Muscle layer of duodenum (tissue), 2 donors: ENCODE measurements around the gene DIP2C.
"Not testable (repeated sequence)": the region's sequence is repeated elsewhere in the genome, so short reads cannot be mapped to it uniquely, and the experiment has no call there.

ENCODE experiments used
- H3K27ac ChIP-seq: one replicate; pipeline ENCODE4 v1.7.0; 2013; ENCODE audit warnings: mild to moderate bottlenecking, low read length
- H3K27me3 ChIP-seq: one replicate; pipeline ENCODE4 v1.7.0; 2013; ENCODE audit warnings: low read depth, mild to moderate bottlenecking, control low read depth, low read length
- H3K36me3 ChIP-seq, 2 donors: one replicate each; pipeline ENCODE4 v1.7.0; 2013; ENCODE audit warnings: low read length in 2 of 2, control low read depth in 1 of 2, mild to moderate bottlenecking in 1 of 2; ENCODE audit not compliant: insufficient read depth in 2 of 2, control insufficient read depth in 1 of 2
- H3K4me1 ChIP-seq, 2 donors: one replicate each; pipeline ENCODE4 v1.7.0; 2013; ENCODE audit warnings: low read length in 2 of 2, mild to moderate bottlenecking in 2 of 2, control low read depth in 1 of 2, moderate library complexity in 1 of 2; ENCODE audit not compliant: insufficient read depth in 2 of 2, control insufficient read depth in 1 of 2
- H3K4me3 ChIP-seq, 2 donors: one replicate each; pipeline ENCODE4 v1.7.0; 2013; ENCODE audit warnings: low read length in 2 of 2, low read depth in 1 of 2, mild to moderate bottlenecking in 1 of 2
- H3K9me3 ChIP-seq, 2 donors: one replicate each; pipeline ENCODE4 v1.7.0; 2013; ENCODE audit warnings: low read length in 2 of 2, control low read depth in 1 of 2, mild to moderate bottlenecking in 1 of 2; ENCODE audit not compliant: control insufficient read depth in 1 of 2
- donor health status: healthy.

DIP2C gene

GRCh38 chr10:636016-636730 lies 53.3 kb downstream of the DIP2C start:
- no peak overlapping the region for H3K4me3 ChIP-seq
- no peaks in the 10 kb centered on the region for H3K36me3 ChIP-seq
- H3K27ac ChIP-seq = no peak overlapping the region
- H3K27me3 ChIP-seq = no peaks in the 10 kb centered on the region
- H3K9me3 ChIP-seq = no peaks in the 10 kb centered on the region
- H3K4me1 ChIP-seq = peaks cover 8 to 16% of the 10 kb centered on the region in 2 donors

GRCh38 chr10:635088-635861 lies 54.2 kb downstream of the DIP2C start:
- H3K27ac ChIP-seq = no peak overlapping the region
- no peaks in the 10 kb centered on the region for H3K9me3 ChIP-seq
- peaks cover 8 to 16% of the 10 kb centered on the region in 2 donors for H3K4me1 ChIP-seq
- H3K36me3 ChIP-seq = no peaks in the 10 kb centered on the region
- H3K27me3 ChIP-seq = no peaks in the 10 kb centered on the region
- no peak overlapping the region for H3K4me3 ChIP-seq

- no peak overlapping the region for H3K4me3 ChIP-seq
- H3K27me3 ChIP-seq = no peaks in the 10 kb centered on the region
- no peaks in the 10 kb centered on the region for H3K9me3 ChIP-seq
- H3K4me1 ChIP-seq = peaks cover 8 to 16% of the 10 kb centered on the region in 2 donors
- no peaks in the 10 kb centered on the region for H3K36me3 ChIP-seq
- peak overlapping the region; percentile 60 for H3K27ac ChIP-seq
These were observed 55.2 kb downstream of the DIP2C start for GRCh38 chr10:634256-634655.

DNA sequence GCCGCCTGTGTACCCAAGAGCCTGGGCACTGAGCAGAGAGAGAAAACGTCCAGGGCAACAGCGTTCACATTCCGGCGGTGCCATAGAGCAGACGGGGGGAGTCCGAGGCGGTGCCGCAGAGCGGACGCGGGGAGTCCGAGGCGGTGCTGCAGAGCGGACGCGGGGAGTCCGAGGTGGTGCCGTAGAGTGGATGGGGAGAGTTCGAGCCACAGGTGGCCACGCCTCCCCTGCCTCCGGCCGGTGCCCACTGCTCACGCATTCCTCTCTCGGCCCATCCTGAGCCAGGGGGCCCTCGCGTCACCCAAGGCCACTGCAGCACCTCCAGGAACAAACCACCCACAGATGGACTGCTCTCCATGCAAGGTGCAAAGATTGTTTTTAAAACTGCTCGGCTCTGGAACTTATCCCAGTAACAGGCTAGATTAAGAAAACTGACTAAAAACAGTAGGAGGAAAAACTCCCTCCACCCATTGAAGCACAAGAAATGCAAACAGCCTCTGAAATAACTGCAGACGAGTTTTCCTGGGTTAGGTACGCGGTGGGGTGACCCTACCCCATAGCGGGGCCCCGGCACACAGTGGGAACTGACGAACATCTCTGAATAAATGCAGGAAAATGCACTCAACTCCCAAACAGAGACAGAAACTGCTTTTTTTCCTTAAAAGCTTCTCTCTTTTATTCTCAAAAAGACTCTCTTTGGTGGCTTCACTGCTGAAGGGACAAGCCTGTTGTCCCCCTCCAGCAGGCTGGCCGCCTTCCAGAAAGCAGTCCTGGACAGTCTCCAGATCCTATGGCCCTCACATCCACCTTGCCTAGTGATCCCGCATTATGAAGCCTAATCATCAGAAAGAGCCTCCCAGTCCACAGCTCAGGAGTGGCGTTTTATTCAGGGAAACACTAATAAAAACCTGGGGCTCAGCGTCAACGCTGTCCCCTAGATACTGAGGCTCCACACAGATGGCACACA lies 55.9 kb downstream of the DIP2C start:
- H3K27me3 ChIP-seq = no peaks in the 10 kb centered on the region
- no peak overlapping the region for H3K4me3 ChIP-seq
- H3K27ac ChIP-seq = peak overlapping the region; percentile 60
- peaks cover 8 to 16% of the 10 kb centered on the region in 2 donors for H3K4me1 ChIP-seq
- no peaks in the 10 kb centered on the region for H3K9me3 ChIP-seq
- H3K36me3 ChIP-seq = no peaks in the 10 kb centered on the region

GRCh38 chr10:632807-633177 lies 56.7 kb downstream of the DIP2C start:
- not testable (repeated sequence) for H3K27me3 ChIP-seq, H3K4me3 ChIP-seq, H3K9me3 ChIP-seq, H3K27ac ChIP-seq, H3K36me3 ChIP-seq
- peaks cover 8 to 16% of the 10 kb centered on the region in 2 donors for H3K4me1 ChIP-seq

GRCh38 chr10:632155-632806 lies 57.2 kb downstream of the DIP2C start:
- not testable (repeated sequence) for H3K9me3 ChIP-seq, H3K27ac ChIP-seq, H3K36me3 ChIP-seq, H3K27me3 ChIP-seq, H3K4me3 ChIP-seq
- peaks cover 8 to 16% of the 10 kb centered on the region in 2 donors for H3K4me1 ChIP-seq

DNA sequence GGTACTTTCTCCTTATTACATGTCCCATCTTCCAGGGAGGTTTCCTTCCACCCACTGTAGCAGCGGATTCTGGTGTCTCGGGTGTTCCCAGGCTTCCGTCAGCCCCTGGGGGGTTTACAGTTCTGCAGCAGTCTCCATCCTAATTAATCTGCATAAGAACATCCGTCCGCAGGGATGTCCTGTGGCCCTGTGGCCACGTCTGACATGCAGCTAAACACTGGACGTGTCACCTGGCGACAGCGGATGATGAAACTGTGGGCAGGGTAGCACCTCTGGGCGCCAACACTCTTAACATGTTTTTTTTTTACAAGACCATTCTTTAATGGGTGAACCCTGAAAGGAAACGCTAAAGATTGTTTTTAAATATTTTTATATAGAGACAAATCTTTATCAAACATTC lies 58.2 kb downstream of the DIP2C start:
- Histone ChIP-seq H3K4me1 (peaks cover 8 to 16% of the 10 kb centered on the region in 2 donors), H3K36me3 (no peaks in the 10 kb centered on the region), H3K9me3 (no peaks in the 10 kb centered on the region), H3K4me3 (no peak overlapping the region), H3K27ac (no peak overlapping the region), H3K27me3 (no peaks in the 10 kb centered on the region)

DNA sequence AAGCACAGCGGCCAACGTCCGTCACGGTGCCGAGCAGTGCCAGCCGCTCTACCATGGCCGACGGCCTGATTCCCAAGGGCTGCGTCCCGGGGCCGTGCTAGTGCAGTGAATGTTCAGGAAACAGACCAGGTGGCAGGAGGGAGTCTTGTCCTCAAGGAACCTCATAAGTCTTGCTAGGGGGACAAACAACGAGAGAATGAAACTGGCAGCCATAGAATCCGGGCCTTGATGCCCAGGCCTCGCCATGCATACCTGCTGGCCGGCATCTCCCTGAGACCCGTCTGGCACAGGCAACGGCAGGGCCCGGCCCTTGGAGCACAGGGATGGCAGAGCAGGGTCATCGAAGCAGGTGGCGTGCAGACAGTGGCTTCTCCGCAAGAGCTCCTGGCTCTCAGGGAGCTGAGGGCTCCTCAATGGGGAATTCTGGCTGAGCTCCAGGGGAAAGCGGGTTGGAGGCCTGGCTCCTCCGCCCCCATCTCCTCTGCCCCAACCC lies 58.8 kb downstream of the DIP2C start:
- H3K4me3 ChIP-seq = no peak overlapping the region
- no peak overlapping the region for H3K27ac ChIP-seq
- H3K9me3 ChIP-seq = no peaks in the 10 kb centered on the region

DNA sequence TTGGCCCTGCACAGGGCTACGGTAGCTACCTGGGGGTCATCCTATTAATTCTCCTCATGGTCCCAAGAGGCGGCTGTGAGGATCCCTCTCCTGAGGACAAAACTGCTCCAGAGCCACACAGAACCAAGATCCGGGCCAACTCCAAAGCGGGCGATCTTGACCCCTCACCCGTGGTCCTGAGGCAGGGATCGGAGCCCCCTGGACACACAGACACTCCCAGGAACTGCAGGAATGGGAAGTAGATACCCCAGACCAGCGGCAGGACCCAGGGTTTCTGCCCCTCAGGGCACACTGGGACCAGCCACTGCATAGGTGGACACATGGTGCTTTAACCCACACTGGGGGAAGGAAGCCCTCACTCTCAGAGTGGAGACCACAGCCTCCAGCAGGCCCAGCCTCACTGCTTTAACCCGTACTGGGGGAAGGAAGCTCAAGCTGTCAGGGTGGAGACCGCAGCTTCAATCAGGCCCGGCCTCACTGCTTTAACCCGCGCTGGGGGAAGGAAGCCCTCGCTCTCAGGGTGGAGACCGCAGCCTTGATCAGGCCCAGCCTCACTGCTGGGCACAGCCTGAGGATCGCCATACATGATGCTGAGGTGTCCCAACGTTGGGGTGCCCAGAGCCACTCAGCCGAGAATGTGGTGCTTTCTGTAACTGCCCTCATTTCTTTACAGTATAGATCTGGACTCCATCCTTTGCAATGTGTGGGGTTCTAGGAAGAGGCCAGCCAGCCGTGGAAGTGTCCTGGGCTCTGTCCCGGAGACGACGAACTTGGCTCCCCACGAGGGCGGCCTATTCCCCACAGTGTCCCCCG lies 60.1 kb downstream of the DIP2C start:
- Histone ChIP-seq H3K36me3 (peaks cover 0 to 6% of the 10 kb centered on the region in 2 donors), H3K4me1 (peaks cover 12 to 28% of the 10 kb centered on the region in 2 donors), H3K27ac (no peak overlapping the region), H3K9me3 (no peaks in the 10 kb centered on the region), H3K27me3 (no peaks in the 10 kb centered on the region), H3K4me3 (no peak overlapping the region)

More for the DNA sequence above, 58.8 kb downstream of the DIP2C start:
- Histone ChIP-seq H3K27me3 (no peaks in the 10 kb centered on the region), H3K4me1 (peaks cover 8 to 21% of the 10 kb centered on the region in 2 donors), H3K36me3 (peaks cover 0 to 2% of the 10 kb centered on the region in 2 donors)

GRCh38 chr10:628386-629045 lies 61.0 kb downstream of the DIP2C start:
- Histone ChIP-seq H3K4me1 (peaks cover 10 to 30% of the 10 kb centered on the region in 2 donors), H3K9me3 (no peaks in the 10 kb centered on the region), H3K4me3 (no peak overlapping the region), H3K27me3 (no peaks in the 10 kb centered on the region), H3K27ac (no peak overlapping the region), H3K36me3 (peaks cover 0 to 6% of the 10 kb centered on the region in 2 donors)
